Heart right ventricle (tissue), 16 donors: ENCODE data around the gene COQ4. TPM values are rescaled to one million over a fixed set of nuclear protein-coding genes. Genes with fewer than 3 reads are reported as not detected.
A peak's percentile ranks its signal among the peaks of the same experiment; 100 is the strongest.

Experiments
- ATAC-seq, 8 donors: fragments of 200-7000 bp; cut with Tn5 transposase; one replicate each; pipeline ENCODE4 v1.9.1; 2020; ENCODE audit warnings: mild to moderate bottlenecking in 8 of 8, moderate library complexity in 8 of 8, moderate number of reproducible peaks in 1 of 8
- DNase-seq, 2 donors: peaks; one replicate each; pipeline ENCODE4 v3.0.0-alpha.2; 2020
- H3K27ac ChIP-seq, 10 donors: fragments of 200-600 bp; sonication (generic) in 2 of 10; one replicate each; pipeline versions ENCODE4 v1.5.0 to v1.8.0; 2020 to 2022; ENCODE audit warnings: mild to moderate bottlenecking in 3 of 10
- H3K27me3 ChIP-seq, 7 donors: fragments of 200-600 bp; one replicate each; pipeline ENCODE4 v1.8.0; 2021 to 2022; ENCODE audit warnings: mild to moderate bottlenecking in 2 of 7
- H3K36me3 ChIP-seq, 9 donors: fragments of 200-600 bp; sonication (generic) in 1 of 9; one replicate each; pipeline versions ENCODE4 v1.5.0 to v1.8.0; 2020 to 2022; ENCODE audit warnings: mild to moderate bottlenecking in 2 of 9
- H3K4me1 ChIP-seq, 9 donors: fragments of 200-600 bp; sonication (generic) in 1 of 9; one replicate each; pipeline versions ENCODE4 v1.5.0 to v1.8.0; 2020 to 2022; ENCODE audit warnings: mild to moderate bottlenecking in 4 of 9
- H3K4me3 ChIP-seq, 10 donors: fragments of 200-600 bp; sonication (generic) in 2 of 10; one replicate each; pipeline versions ENCODE4 v1.5.0 to v1.8.0; 2020 to 2022; ENCODE audit warnings: mild to moderate bottlenecking in 7 of 10, moderate library complexity in 2 of 10
- H3K9me3 ChIP-seq, 11 donors: fragments of 200-600 bp in 10 of 11; sonication (generic) in 2 of 11; one replicate each; pipeline versions ENCODE4 v1.5.0 to v1.8.0; 2013 to 2022; ENCODE audit warnings: mild to moderate bottlenecking in 2 of 11, control low read depth in 1 of 11, moderate library complexity in 1 of 11
- WGBS, 2 donors: extraction: QIAGEN DNeasy Blood & Tissue Kit; methylation state at CpG; one replicate each; pipeline ENCODE4 v1.1.7; 2013; ENCODE audit warnings: inconsistent platforms in 1 of 2; 5-methylcytosine and 5-hydroxymethylcytosine counted together
- intact Hi-C, 10 donors: fragments of 100-400 bp; cut with DNase I; formaldehyde crosslinking; loops; one replicate each; pipeline versions ENCODE4 v1.11.1 to v1.14.2; 2022
- polyA plus RNA-seq, 2 donors: library from polyadenylated mRNA; stranded (reverse); fragments of 200-250 nt; gene quantifications; one replicate each; pipeline ENCODE4 v1.2.3, GENCODE V29; 2013
- total RNA-seq, 10 donors: library from RNA; stranded (reverse); fragmentation: NEBNext Ultra II Directional in 3 of 10; extraction: Animal tissue kit (Norgen Biotek cat#: 25700) in 3 of 10; gene quantifications; one replicate each; pipeline versions ENCODE4 v1.2.1 to v1.2.4, GENCODE V29; 2021 to 2023
- TF ChIP-seq, protein P1 (sequence below), 9 donors: fragments of 200-600 bp; sonication (generic) in 2 of 9; IDR thresholded peaks; one replicate each; pipeline versions ENCODE4 v1.5.0 to v1.8.0; 2021 to 2022; ENCODE audit warnings: antibody characterized with exemption in 9 of 9, mild to moderate bottlenecking in 5 of 9, moderate library complexity in 1 of 9
- donor health status: Arrhythmogenic right ventricular cardiomyopathy.
- donor health status: ischemic (EF 13 %, LVEDD 7.1; RV severe dilation, severe dysfunction).
- donor health status: healthy with polysubstance abuse.
- donor health status: DM: no; HTN: yes; CAD: no.
- donor health status: DM: no; HTN: no; CAD: no.
- donor health status: ischemic (EF 25% LVEDD 6.9; RV normal size, moderate dysfunction).
- donor health status: ischemic (EF 25% LVEDD 5.7; RV mildly dilated, moderate dysfunction).
- donor health status: healthy.
- donor health status: DM: yes; HTN: yes; CAD: no.
- donor health status: Ischemic cardiomyopathy.
- donor health status: ischemic (EF 35%, LVEDD 5.7; RV mildly dilated, moderate dysfunction).
- donor health status: nonischemic (EF 11% LVEDD 7.7; RV severe dilation, severe dysfunction).
- donor health status: DM: yes; HTN: yes; CAD: no.
- donor health status: PGD.
- donor health status: ischemic (EF 29% LVEDD 5.4; RV normal size, mild dysfunction).
- donor health status: nonischemic (EF 23%, LVEDD 6.1; RV moderate dilation, normal function).

The COQ4 gene
- total and polyA plus RNA-seq, 12 donors = 26.5 to 42.8 (median 30.2) TPM

GRCh38 chr9:128371630-128372117, 49.0 kb downstream of the COQ4 start:
- H3K4me3 ChIP-seq = peak overlapping the region; percentile 62 to 97 (median 78)
- no peaks in the 10 kb centered on the region for H3K27me3 ChIP-seq
- H3K4me1 ChIP-seq = peaks cover 2 to 29% (median 22%) of the 10 kb centered on the region in 9 donors
- ATAC-seq (no peak), DNase-seq (no peak)
- intact Hi-C loops = loop anchor here in 1 of 10 donors (1.0 kb wide), 1 partner anchor 49 kb away; the partner anchor contains the start of genes COQ4 and TRUB2
- H3K9me3 ChIP-seq = no peaks in the 10 kb centered on the region
- peak overlapping the region; percentile 74 to 97 (median 93) for H3K27ac ChIP-seq
- WGBS, 2 donors = 1% methylated on average over 10 of the region's 10 CpGs
- peaks cover 0 to 37% (median 0%) of the 10 kb centered on the region in 9 donors for H3K36me3 ChIP-seq
- TF ChIP-seq, protein P1, sequence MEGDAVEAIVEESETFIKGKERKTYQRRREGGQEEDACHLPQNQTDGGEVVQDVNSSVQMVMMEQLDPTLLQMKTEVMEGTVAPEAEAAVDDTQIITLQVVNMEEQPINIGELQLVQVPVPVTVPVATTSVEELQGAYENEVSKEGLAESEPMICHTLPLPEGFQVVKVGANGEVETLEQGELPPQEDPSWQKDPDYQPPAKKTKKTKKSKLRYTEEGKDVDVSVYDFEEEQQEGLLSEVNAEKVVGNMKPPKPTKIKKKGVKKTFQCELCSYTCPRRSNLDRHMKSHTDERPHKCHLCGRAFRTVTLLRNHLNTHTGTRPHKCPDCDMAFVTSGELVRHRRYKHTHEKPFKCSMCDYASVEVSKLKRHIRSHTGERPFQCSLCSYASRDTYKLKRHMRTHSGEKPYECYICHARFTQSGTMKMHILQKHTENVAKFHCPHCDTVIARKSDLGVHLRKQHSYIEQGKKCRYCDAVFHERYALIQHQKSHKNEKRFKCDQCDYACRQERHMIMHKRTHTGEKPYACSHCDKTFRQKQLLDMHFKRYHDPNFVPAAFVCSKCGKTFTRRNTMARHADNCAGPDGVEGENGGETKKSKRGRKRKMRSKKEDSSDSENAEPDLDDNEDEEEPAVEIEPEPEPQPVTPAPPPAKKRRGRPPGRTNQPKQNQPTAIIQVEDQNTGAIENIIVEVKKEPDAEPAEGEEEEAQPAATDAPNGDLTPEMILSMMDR (IDR thresholded peaks at IDR 0.05) = no peak

- intact Hi-C loops = no loop called here
- Histone ChIP-seq H3K9me3 (no peaks in the 10 kb centered on the region), H3K36me3 (peaks cover 0 to 37% (median 0%) of the 10 kb centered on the region in 9 donors), H3K4me3 (peak overlapping the region; percentile 62 to 97 (median 78)), H3K27ac (peak overlapping the region in 6 of 10 donors; percentile 90 to 97 (median 94)), H3K4me1 (peaks cover 2 to 29% (median 22%) of the 10 kb centered on the region in 9 donors), H3K27me3 (no peaks in the 10 kb centered on the region)
- no peak for DNase-seq
- TF ChIP-seq, protein P1 (IDR thresholded peaks at IDR 0.05) = no peak
- WGBS, 2 donors = 25 to 40% methylated on average over 4 of the region's 4 CpGs
- ATAC-seq = no peak
Measured at GRCh38 chr9:128372188-128372641, 49.6 kb downstream of the COQ4 start.

GRCh38 chr9:128372784-128373183, 50.1 kb downstream of the COQ4 start:
- WGBS, 2 donors = 89 to 91% methylated on average over 1 of the region's 1 CpG
- Histone ChIP-seq H3K4me1 (peaks cover 2 to 29% (median 22%) of the 10 kb centered on the region in 9 donors), H3K9me3 (no peaks in the 10 kb centered on the region)

DNA sequence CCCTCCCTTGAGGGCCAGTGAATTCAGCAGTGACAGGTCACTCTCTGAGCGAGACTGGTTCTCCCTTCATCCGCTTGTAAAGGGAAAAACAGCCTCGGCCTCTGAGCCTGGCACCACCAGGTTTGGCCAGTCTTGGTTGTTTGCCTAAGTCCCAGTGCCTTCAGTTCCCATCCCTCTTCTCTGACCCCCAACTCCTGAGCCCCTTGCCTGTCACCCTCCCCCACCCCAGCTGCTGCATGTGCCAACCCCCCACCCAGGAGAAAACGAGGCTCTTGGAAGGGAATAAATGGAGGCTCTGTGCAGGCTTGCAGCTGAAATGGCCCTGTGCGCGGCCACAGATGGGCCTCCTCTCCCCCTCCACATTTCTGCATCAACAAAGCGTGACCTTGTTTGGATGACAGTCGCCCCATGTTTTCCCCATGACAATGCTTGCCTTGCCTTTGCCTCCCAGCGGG, 51.6 kb downstream of the COQ4 start:
- no peak for DNase-seq
- intact Hi-C loops = no loop called here
- H3K36me3 ChIP-seq = peaks cover 0 to 55% (median 8%) of the 10 kb centered on the region in 9 donors

More at GRCh38 chr9:128372784-128373183, 50.1 kb downstream of the COQ4 start:
- TF ChIP-seq, protein P1 (IDR thresholded peaks at IDR 0.05) = no peak
- ATAC-seq (no peak), DNase-seq (no peak)
- intact Hi-C loops = no loop called here
- Histone ChIP-seq H3K4me3 (no peak overlapping the region), H3K27ac (peak overlapping the region in 1 of 10 donors; percentile 15), H3K27me3 (no peaks in the 10 kb centered on the region), H3K36me3 (peaks cover 0 to 40% (median 0%) of the 10 kb centered on the region in 9 donors)

More for the DNA sequence above, 51.6 kb downstream of the COQ4 start:
- no peak overlapping the region for H3K27ac ChIP-seq
- H3K4me1 ChIP-seq = peaks cover 2 to 29% (median 22%) of the 10 kb centered on the region in 9 donors
- 85 to 87% methylated on average over 9 of the region's 9 CpGs for WGBS, 2 donors
- no peaks in the 10 kb centered on the region for H3K9me3 ChIP-seq
- no peaks in the 10 kb centered on the region for H3K27me3 ChIP-seq
- TF ChIP-seq, protein P1 (IDR thresholded peaks at IDR 0.05) = no peak
- H3K4me3 ChIP-seq = no peak overlapping the region
- no peak for ATAC-seq
